ENCODE data around the gene ZBED4. TPM values are rescaled to one million over a fixed set of nuclear protein-coding genes. Genes with fewer than 3 reads are reported as not detected.

Gene ZBED4
- total and polyA plus RNA-seq, 2 experiments from 2014 or later, result 8.5 to 31.9 TPM

DNA sequence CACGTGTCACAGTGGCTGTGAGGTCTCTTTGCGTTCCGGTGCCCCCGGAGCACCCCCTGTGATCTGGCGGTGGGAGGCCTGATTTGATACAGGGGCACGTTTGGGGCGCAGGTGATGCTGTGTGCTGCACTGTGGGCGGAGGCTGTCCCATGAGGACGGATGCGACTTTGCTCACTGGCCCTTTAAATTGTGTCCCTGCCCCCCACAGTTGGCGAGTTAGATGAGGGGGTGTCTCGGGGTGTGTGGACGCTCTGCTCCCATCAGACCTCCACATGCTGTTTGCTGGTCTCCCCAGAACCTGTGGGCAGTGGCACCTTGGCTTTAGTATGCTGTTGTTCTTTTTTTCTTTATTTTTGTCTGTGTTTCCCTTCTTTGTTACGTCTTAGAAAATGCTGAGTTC is 5.2 kb downstream of the ZBED4 start:
- Histone ChIP-seq H3K27me3 (ENCODE audit: insufficient read depth) (no peaks in the 10 kb centered on the region), H3K4me3 (no peak overlapping the region), H3K36me3 (ENCODE audit: insufficient read depth) (no peaks in the 10 kb centered on the region), H3K4me2 (no peak overlapping the region), H3K79me2 (replicated peaks; ENCODE audit: insufficient read depth) (peaks cover 90% of the 10 kb centered on the region), H3K27ac (ENCODE audit: low read depth) (no peak overlapping the region), H2AFZ (no peak overlapping the region), H4K20me1 (replicated peaks; ENCODE audit: insufficient read depth) (peaks cover 52% of the 10 kb centered on the region), H3F3A (replicated peaks; ENCODE audit: low read depth) (peaks cover 5% of the 10 kb centered on the region; the same call in 1 of the 2 replicates), H3K9me2 (ENCODE audit: insufficient read depth) (no peaks in the 10 kb centered on the region), H3K4me1 (ENCODE audit: insufficient read depth) (peaks cover 14% of the 10 kb centered on the region)
- Mint-ChIP-seq H3K9me3 (no peaks in the 10 kb centered on the region), H3K27ac (no peak overlapping the region), H3K4me1 (peaks cover 19% of the 10 kb centered on the region), H3K36me3 (ENCODE audit: low read depth) (no peaks in the 10 kb centered on the region; the same call in 2 of the 3 replicates), H3K27me3 (ENCODE audit: insufficient read depth, low read depth, poor library complexity) (peaks cover 9% of the 10 kb centered on the region), H3K4me3 (no peak overlapping the region)
- no peak for ATAC-seq
- no peak for DNase-seq (ENCODE audit: low spot score)
- TF ChIP-seq, protein P1, sequence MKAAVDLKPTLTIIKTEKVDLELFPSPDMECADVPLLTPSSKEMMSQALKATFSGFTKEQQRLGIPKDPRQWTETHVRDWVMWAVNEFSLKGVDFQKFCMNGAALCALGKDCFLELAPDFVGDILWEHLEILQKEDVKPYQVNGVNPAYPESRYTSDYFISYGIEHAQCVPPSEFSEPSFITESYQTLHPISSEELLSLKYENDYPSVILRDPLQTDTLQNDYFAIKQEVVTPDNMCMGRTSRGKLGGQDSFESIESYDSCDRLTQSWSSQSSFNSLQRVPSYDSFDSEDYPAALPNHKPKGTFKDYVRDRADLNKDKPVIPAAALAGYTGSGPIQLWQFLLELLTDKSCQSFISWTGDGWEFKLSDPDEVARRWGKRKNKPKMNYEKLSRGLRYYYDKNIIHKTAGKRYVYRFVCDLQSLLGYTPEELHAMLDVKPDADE (IDR thresholded peaks at IDR 0.05), result no peak
- no peak for TF ChIP-seq ZNF331 (CRISPR knock-in tag; IDR thresholded peaks at IDR 0.05; ENCODE audit: low read depth)
- no peak for TF ChIP-seq EZH2 (IDR thresholded peaks at IDR 0.05; ENCODE audit: low read depth, unreplicated experiment)
- TF ChIP-seq CREB1 (CRISPR knock-in tag; IDR thresholded peaks at IDR 0.05; ENCODE audit: low read depth), result no peak
- TF ChIP-seq POLR2AphosphoS5 (IDR thresholded peaks at IDR 0.05; ENCODE audit: low read depth), result no peak
- TF ChIP-seq, protein P2, sequence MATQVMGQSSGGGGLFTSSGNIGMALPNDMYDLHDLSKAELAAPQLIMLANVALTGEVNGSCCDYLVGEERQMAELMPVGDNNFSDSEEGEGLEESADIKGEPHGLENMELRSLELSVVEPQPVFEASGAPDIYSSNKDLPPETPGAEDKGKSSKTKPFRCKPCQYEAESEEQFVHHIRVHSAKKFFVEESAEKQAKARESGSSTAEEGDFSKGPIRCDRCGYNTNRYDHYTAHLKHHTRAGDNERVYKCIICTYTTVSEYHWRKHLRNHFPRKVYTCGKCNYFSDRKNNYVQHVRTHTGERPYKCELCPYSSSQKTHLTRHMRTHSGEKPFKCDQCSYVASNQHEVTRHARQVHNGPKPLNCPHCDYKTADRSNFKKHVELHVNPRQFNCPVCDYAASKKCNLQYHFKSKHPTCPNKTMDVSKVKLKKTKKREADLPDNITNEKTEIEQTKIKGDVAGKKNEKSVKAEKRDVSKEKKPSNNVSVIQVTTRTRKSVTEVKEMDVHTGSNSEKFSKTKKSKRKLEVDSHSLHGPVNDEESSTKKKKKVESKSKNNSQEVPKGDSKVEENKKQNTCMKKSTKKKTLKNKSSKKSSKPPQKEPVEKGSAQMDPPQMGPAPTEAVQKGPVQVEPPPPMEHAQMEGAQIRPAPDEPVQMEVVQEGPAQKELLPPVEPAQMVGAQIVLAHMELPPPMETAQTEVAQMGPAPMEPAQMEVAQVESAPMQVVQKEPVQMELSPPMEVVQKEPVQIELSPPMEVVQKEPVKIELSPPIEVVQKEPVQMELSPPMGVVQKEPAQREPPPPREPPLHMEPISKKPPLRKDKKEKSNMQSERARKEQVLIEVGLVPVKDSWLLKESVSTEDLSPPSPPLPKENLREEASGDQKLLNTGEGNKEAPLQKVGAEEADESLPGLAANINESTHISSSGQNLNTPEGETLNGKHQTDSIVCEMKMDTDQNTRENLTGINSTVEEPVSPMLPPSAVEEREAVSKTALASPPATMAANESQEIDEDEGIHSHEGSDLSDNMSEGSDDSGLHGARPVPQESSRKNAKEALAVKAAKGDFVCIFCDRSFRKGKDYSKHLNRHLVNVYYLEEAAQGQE (IDR thresholded peaks at IDR 0.05; ENCODE audit: unreplicated experiment), result no peak
- no peak for TF ChIP-seq NANOG (IDR thresholded peaks at IDR 0.05; ENCODE audit: borderline replicate concordance)
- no peak for TF ChIP-seq ZNF114 (CRISPR knock-in tag; IDR thresholded peaks at IDR 0.05)
- TF ChIP-seq EZH2phosphoT487 (IDR thresholded peaks at IDR 0.05; ENCODE audit: unreplicated experiment), result no peak
- TF ChIP-seq, protein P3, sequence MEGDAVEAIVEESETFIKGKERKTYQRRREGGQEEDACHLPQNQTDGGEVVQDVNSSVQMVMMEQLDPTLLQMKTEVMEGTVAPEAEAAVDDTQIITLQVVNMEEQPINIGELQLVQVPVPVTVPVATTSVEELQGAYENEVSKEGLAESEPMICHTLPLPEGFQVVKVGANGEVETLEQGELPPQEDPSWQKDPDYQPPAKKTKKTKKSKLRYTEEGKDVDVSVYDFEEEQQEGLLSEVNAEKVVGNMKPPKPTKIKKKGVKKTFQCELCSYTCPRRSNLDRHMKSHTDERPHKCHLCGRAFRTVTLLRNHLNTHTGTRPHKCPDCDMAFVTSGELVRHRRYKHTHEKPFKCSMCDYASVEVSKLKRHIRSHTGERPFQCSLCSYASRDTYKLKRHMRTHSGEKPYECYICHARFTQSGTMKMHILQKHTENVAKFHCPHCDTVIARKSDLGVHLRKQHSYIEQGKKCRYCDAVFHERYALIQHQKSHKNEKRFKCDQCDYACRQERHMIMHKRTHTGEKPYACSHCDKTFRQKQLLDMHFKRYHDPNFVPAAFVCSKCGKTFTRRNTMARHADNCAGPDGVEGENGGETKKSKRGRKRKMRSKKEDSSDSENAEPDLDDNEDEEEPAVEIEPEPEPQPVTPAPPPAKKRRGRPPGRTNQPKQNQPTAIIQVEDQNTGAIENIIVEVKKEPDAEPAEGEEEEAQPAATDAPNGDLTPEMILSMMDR (conservative IDR thresholded peaks at IDR 0.05; ENCODE audit: low read depth in 2 of 2), result no peak
- TF ChIP-seq, protein P4, sequence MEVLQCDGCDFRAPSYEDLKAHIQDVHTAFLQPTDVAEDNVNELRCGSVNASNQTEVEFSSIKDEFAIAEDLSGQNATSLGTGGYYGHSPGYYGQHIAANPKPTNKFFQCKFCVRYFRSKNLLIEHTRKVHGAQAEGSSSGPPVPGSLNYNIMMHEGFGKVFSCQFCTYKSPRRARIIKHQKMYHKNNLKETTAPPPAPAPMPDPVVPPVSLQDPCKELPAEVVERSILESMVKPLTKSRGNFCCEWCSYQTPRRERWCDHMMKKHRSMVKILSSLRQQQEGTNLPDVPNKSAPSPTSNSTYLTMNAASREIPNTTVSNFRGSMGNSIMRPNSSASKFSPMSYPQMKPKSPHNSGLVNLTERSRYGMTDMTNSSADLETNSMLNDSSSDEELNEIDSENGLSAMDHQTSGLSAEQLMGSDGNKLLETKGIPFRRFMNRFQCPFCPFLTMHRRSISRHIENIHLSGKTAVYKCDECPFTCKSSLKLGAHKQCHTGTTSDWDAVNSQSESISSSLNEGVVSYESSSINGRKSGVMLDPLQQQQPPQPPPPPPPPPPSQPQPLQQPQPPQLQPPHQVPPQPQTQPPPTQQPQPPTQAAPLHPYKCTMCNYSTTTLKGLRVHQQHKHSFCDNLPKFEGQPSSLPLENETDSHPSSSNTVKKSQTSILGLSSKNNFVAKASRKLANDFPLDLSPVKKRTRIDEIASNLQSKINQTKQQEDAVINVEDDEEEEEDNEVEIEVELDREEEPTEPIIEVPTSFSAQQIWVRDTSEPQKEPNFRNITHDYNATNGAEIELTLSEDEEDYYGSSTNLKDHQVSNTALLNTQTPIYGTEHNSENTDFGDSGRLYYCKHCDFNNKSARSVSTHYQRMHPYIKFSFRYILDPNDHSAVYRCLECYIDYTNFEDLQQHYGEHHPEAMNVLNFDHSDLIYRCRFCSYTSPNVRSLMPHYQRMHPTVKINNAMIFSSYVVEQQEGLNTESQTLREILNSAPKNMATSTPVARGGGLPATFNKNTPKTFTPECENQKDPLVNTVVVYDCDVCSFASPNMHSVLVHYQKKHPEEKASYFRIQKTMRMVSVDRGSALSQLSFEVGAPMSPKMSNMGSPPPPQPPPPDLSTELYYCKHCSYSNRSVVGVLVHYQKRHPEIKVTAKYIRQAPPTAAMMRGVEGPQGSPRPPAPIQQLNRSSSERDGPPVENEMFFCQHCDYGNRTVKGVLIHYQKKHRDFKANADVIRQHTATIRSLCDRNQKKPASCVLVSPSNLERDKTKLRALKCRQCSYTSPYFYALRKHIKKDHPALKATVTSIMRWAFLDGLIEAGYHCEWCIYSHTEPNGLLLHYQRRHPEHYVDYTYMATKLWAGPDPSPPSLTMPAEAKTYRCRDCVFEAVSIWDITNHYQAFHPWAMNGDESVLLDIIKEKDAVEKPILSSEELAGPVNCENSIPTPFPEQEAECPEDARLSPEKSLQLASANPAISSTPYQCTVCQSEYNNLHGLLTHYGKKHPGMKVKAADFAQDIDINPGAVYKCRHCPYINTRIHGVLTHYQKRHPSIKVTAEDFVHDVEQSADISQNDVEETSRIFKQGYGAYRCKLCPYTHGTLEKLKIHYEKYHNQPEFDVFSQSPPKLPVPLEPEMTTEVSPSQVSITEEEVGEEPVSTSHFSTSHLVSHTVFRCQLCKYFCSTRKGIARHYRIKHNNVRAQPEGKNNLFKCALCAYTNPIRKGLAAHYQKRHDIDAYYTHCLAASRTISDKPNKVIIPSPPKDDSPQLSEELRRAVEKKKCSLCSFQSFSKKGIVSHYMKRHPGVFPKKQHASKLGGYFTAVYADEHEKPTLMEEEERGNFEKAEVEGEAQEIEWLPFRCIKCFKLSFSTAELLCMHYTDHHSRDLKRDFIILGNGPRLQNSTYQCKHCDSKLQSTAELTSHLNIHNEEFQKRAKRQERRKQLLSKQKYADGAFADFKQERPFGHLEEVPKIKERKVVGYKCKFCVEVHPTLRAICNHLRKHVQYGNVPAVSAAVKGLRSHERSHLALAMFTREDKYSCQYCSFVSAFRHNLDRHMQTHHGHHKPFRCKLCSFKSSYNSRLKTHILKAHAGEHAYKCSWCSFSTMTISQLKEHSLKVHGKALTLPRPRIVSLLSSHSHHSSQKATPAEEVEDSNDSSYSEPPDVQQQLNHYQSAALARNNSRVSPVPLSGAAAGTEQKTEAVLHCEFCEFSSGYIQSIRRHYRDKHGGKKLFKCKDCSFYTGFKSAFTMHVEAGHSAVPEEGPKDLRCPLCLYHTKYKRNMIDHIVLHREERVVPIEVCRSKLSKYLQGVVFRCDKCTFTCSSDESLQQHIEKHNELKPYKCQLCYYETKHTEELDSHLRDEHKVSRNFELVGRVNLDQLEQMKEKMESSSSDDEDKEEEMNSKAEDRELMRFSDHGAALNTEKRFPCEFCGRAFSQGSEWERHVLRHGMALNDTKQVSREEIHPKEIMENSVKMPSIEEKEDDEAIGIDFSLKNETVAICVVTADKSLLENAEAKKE (CRISPR knock-in tag; IDR thresholded peaks at IDR 0.05), result no peak
- no peak for TF ChIP-seq JUNB (IDR thresholded peaks at IDR 0.05; ENCODE audit: unreplicated experiment)
- TF ChIP-seq STAT1 (IDR thresholded peaks at IDR 0.05; ENCODE audit: unreplicated experiment), result no peak
